PC-9 (cell line): ENCODE results near the gene P2RX5.

Experiments used
- CTCF ChIP-seq: fragments of 200-600 bp; sonication (generic); conservative IDR thresholded peaks from 2 replicates; pipeline ENCODE4 v1.6.1; 2017; ENCODE audit warnings: mixed run types, antibody characterized with exemption, mild to moderate bottlenecking, moderate library complexity
- EZH2 ChIP-seq: fragments of 200-600 bp; sonication (generic); IDR thresholded peaks from 2 replicates; pipeline ENCODE4 v1.8.0; 2017; ENCODE audit warnings: antibody characterized with exemption, low read depth

- TF ChIP-seq CTCF (no peak; the same call in 1 of the 2 replicates), EZH2 (no peak)
Measured at GRCh38 chr17:3691617-3692067, 4.3 kb downstream of the P2RX5 start.
